ENCODE data around the gene CWC27. TPM values are rescaled to one million over a fixed set of nuclear protein-coding genes. Genes with fewer than 3 reads are reported as not detected.

The CWC27 gene
- total RNA-seq, 6 experiments from 2014 or later = 19.6 to 29.9 (median 25.4) TPM

- no peak for TF ChIP-seq CTCF (IDR thresholded peaks at IDR 0.05)
- Mint-ChIP-seq H3K4me3 (no peak overlapping the region), H3K4me1 (ENCODE audit: low read depth) (peaks cover 43% of the 10 kb centered on the region), H3K27me3 (ENCODE audit: insufficient read depth) (no peaks in the 10 kb centered on the region), H3K9me3 (no peaks in the 10 kb centered on the region), H3K27ac (no peak overlapping the region), H3K36me3 (ENCODE audit: low read depth) (peaks cover 11% of the 10 kb centered on the region)
- no peak for DNase-seq
Observed at GRCh38 chr5:64836190-64836755, 67.5 kb downstream of the CWC27 start.

GRCh38 chr5:64836786-64837185 lies 68.1 kb downstream of the CWC27 start:
- no peaks in the 10 kb centered on the region for H3K9me3 Mint-ChIP-seq
- no peaks in the 10 kb centered on the region for H3K27me3 Mint-ChIP-seq (ENCODE audit: insufficient read depth)
- no peak overlapping the region for H3K4me3 Mint-ChIP-seq
- TF ChIP-seq CTCF (IDR thresholded peaks at IDR 0.05) = no peak
- no peak for DNase-seq
- peaks cover 15% of the 10 kb centered on the region for H3K36me3 Mint-ChIP-seq (ENCODE audit: low read depth)
- peaks cover 42% of the 10 kb centered on the region for H3K4me1 Mint-ChIP-seq (ENCODE audit: low read depth)
- H3K27ac Mint-ChIP-seq = no peak overlapping the region

- no peak for TF ChIP-seq CTCF (IDR thresholded peaks at IDR 0.05)
- no peak for DNase-seq
- peaks cover 21% of the 10 kb centered on the region for H3K36me3 Mint-ChIP-seq (ENCODE audit: low read depth)
- H3K9me3 Mint-ChIP-seq = no peaks in the 10 kb centered on the region
- peaks cover 38% of the 10 kb centered on the region for H3K4me1 Mint-ChIP-seq (ENCODE audit: low read depth)
- no peak overlapping the region for H3K27ac Mint-ChIP-seq
- no peaks in the 10 kb centered on the region for H3K27me3 Mint-ChIP-seq (ENCODE audit: insufficient read depth)
- H3K4me3 Mint-ChIP-seq = no peak overlapping the region
Observed at GRCh38 chr5:64838376-64838775, 69.6 kb downstream of the CWC27 start.

GRCh38 chr5:64838803-64839202 lies 70.1 kb downstream of the CWC27 start:
- H3K4me1 Mint-ChIP-seq (ENCODE audit: low read depth) = peaks cover 38% of the 10 kb centered on the region
- peaks cover 23% of the 10 kb centered on the region for H3K36me3 Mint-ChIP-seq (ENCODE audit: low read depth)
- DNase-seq = no peak
- no peak overlapping the region for H3K4me3 Mint-ChIP-seq
- TF ChIP-seq CTCF (IDR thresholded peaks at IDR 0.05) = no peak
- no peak overlapping the region for H3K27ac Mint-ChIP-seq
- no peaks in the 10 kb centered on the region for H3K27me3 Mint-ChIP-seq (ENCODE audit: insufficient read depth)
- no peaks in the 10 kb centered on the region for H3K9me3 Mint-ChIP-seq

- H3K4me3 Mint-ChIP-seq = no peak overlapping the region
Observed at GRCh38 chr5:64839936-64840335, 71.2 kb downstream of the CWC27 start.

More at GRCh38 chr5:64839936-64840335, 71.2 kb downstream of the CWC27 start:
- peaks cover 1% of the 10 kb centered on the region; the same call in 1 of the 2 replicates for H3K9me3 Mint-ChIP-seq
- H3K27ac Mint-ChIP-seq = no peak overlapping the region
- H3K36me3 Mint-ChIP-seq (ENCODE audit: low read depth) = peaks cover 34% of the 10 kb centered on the region
- DNase-seq = no peak
- no peaks in the 10 kb centered on the region for H3K27me3 Mint-ChIP-seq (ENCODE audit: insufficient read depth)
- peaks cover 30% of the 10 kb centered on the region for H3K4me1 Mint-ChIP-seq (ENCODE audit: low read depth)
- no peak for TF ChIP-seq CTCF (IDR thresholded peaks at IDR 0.05)
